Mononuclear cell (primary cell): ENCODE measurements around the gene BTNL9. TPM values are rescaled to one million over a fixed set of nuclear protein-coding genes. Genes with fewer than 3 reads are reported as not detected.
"Not testable (repeated sequence)": the region's sequence is repeated elsewhere in the genome, so short reads cannot be mapped to it uniquely, and the experiment has no call there.

ENCODE experiments used
- H3K27me3 ChIP-seq: 2 replicates; pipeline ENCODE4 v1.6.0; 2011; ENCODE audit warnings: low read length, control low read depth; ENCODE audit not compliant: insufficient read depth
- H3K4me1 ChIP-seq: 2 replicates; pipeline ENCODE4 v1.5.1; 2011; ENCODE audit warnings: mild to moderate bottlenecking, low read length, control low read depth; ENCODE audit not compliant: insufficient read depth
- H3K4me3 ChIP-seq: 2 replicates; pipeline ENCODE4 v1.5.1; 2011; ENCODE audit warnings: mild to moderate bottlenecking, low read length, moderate library complexity
- H3K9me3 ChIP-seq: 2 replicates; pipeline ENCODE4 v1.5.1; 2011; ENCODE audit warnings: low read depth, mild to moderate bottlenecking, control low read depth, low read length
- total RNA-seq: library from RNA; depleted of rRNA; stranded (reverse); fragments of >200 nt; gene quantifications from one replicate; pipeline ENCODE4 v1.2.3, GENCODE V29; 2012

Gene BTNL9
- total RNA-seq, 1 donor = 0.21 TPM

GRCh38 chr5:181036816-181037364 is 3.2 kb upstream of the BTNL9 start:
- Histone ChIP-seq H3K27me3 (peaks cover 4% of the 10 kb centered on the region), H3K4me1 (no peaks in the 10 kb centered on the region), H3K4me3 (no peak overlapping the region)

GRCh38 chr5:181037365-181037861 is 2.7 kb upstream of the BTNL9 start:
- no peak overlapping the region for H3K4me3 ChIP-seq

More at GRCh38 chr5:181036816-181037364, 3.2 kb upstream of the BTNL9 start:
- no peaks in the 10 kb centered on the region for H3K9me3 ChIP-seq

GRCh38 chr5:181039471-181039870 is 595 bp upstream of the BTNL9 start:
- peaks cover 4% of the 10 kb centered on the region for H3K27me3 ChIP-seq

More at GRCh38 chr5:181037365-181037861, 2.7 kb upstream of the BTNL9 start:
- H3K9me3 ChIP-seq = no peaks in the 10 kb centered on the region
- H3K4me1 ChIP-seq = no peaks in the 10 kb centered on the region
- H3K27me3 ChIP-seq = peaks cover 4% of the 10 kb centered on the region

DNA sequence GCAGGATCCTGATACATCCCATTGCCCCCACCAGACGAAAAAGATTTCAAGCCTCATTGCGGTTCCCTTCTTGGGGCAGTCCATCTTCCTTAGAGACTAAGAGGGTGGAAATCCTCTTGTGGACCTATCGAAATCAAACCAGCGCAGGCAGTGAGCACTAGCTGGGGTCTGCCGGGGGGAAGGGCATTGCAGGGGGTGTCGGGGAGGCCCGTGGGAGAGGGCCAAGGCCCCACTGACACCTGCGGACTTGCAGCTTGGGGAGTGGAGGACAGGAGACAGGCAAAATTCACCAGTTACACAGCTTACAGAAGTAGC is 522 bp downstream of the BTNL9 start:
- Histone ChIP-seq H3K27me3 (peaks cover 4% of the 10 kb centered on the region), H3K4me1 (no peaks in the 10 kb centered on the region), H3K9me3 (no peaks in the 10 kb centered on the region), H3K4me3 (no peak overlapping the region)

More at GRCh38 chr5:181039471-181039870, 595 bp upstream of the BTNL9 start:
- no peak overlapping the region for H3K4me3 ChIP-seq
- no peaks in the 10 kb centered on the region for H3K4me1 ChIP-seq
- H3K9me3 ChIP-seq = no peaks in the 10 kb centered on the region

GRCh38 chr5:181041043-181041442 is 977 bp downstream of the BTNL9 start:
- peaks cover 4% of the 10 kb centered on the region for H3K27me3 ChIP-seq
- H3K9me3 ChIP-seq = no peaks in the 10 kb centered on the region
- no peak overlapping the region for H3K4me3 ChIP-seq
- H3K4me1 ChIP-seq = no peaks in the 10 kb centered on the region

DNA sequence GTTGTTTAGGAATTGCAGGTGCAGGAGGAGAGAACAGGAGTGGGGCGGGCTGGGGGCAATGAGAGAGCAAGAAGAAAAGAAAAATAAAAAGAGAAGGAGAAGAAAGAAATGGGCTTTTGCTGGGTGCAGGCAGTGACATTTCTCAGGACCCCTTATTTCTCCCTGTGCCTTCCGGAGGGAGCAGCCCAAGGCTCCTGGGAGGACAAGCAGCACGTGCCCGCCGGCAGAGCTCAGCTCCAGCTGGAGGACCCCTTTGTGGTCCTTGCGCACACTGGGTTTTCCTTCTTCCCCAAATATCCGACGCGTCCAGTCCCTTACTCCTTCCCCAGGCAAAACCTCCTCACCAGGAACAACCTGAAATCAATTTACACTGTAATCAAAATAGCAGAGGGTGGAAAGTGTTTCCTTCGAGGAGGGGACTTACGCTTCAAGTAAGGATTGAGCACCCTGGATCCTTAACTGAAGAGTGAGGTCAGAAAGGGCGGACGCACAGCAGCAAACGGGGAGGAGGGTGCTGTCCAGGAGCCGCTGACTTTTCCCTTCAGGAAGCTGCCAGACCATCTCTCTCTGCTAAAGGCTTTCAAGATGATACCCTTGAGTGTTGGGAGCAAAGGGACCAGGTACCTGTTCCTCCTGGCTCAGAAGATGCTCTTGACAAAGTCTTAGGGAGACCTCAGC is 2.1 kb downstream of the BTNL9 start:
- Histone ChIP-seq H3K27me3 (peaks cover 12% of the 10 kb centered on the region), H3K4me1 (no peaks in the 10 kb centered on the region), H3K9me3 (no peaks in the 10 kb centered on the region), H3K4me3 (no peak overlapping the region)

- Histone ChIP-seq H3K27me3 (peaks cover 16% of the 10 kb centered on the region), H3K4me1 (no peaks in the 10 kb centered on the region), H3K9me3 (no peaks in the 10 kb centered on the region), H3K4me3 (no peak overlapping the region)
Measured at GRCh38 chr5:181042722-181043121, 2.7 kb downstream of the BTNL9 start.

DNA sequence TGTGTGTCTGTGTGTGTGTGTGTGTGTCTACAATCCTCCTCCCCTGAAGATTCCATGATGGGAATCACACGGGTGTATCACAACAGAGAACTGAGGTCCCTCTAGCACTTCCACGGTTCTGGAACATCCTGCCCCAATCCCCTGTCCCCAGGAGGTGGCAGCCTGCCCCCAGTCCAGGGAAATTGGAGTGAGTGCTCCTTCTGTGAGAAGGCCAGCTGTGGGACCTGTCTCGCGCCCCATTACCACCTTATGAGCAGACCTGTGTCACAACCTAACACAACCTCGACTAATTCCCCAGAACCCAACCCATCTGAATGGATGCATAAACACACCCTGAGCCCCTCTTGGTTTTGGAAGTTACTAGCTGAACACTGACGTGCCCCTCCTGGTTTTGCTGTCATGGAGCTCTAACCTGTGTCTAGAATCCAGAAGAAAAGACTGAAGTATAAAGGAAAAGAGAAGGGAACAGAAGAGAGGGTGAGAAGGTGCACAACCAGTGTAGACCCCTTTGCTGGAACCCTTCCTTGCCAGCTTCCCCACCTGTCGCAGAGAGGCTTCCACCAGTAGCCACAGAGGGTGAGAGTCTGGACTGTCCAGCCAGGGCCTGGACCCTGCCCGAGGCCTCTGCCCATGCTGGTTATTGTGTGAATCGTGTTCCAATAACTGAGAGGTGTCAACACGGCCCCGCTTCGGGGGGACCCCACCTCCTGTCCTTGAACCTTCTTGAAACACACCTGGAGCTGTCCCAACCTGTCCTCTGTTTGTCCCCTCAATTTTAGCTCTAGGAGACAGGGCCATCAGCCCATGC is 3.4 kb downstream of the BTNL9 start:
- no peak overlapping the region for H3K4me3 ChIP-seq
- H3K9me3 ChIP-seq = no peaks in the 10 kb centered on the region
- H3K27me3 ChIP-seq = peaks cover 24% of the 10 kb centered on the region
- no peaks in the 10 kb centered on the region for H3K4me1 ChIP-seq

- H3K9me3 ChIP-seq = no peaks in the 10 kb centered on the region
- H3K27me3 ChIP-seq = peaks cover 27% of the 10 kb centered on the region
- no peaks in the 10 kb centered on the region for H3K4me1 ChIP-seq
- H3K4me3 ChIP-seq = no peak overlapping the region
Measured at GRCh38 chr5:181044093-181044599, 4.1 kb downstream of the BTNL9 start.

DNA sequence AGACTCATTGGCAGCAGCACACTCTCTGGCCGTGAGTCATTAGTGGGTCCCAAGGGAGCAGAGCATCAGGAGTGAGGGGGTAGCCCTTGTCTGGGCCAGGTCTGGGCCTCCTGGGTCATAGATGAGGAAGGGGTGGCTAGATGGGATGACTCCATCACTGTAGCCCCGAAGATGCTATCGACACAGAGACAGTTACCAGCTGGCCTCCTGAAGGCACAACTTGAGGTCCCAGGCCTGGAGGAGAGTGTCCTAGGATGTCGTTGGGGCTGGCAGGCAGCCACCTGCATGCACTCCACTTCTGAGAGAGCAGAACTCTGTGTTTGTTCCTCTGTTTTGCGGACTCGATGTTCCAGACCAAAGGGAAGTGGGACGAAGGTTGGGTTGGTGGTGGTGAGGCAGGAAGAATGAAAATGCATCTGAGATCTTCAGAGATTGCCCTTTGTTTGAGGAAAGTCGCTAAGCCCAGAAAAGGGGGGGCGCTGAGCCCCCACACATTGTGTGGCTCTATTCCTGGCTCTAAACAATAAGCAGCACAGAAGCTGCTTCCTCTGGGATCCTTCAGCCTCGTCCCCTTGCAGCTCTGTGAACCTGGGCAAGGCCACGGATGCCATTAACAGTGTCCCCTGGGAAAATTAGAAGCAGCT is 4.7 kb downstream of the BTNL9 start:
- H3K27me3 ChIP-seq = peaks cover 33% of the 10 kb centered on the region
- no peaks in the 10 kb centered on the region for H3K4me1 ChIP-seq
- H3K9me3 ChIP-seq = no peaks in the 10 kb centered on the region
- no peak overlapping the region for H3K4me3 ChIP-seq

GRCh38 chr5:181045316-181045715 is 5.2 kb downstream of the BTNL9 start:
- Histone ChIP-seq H3K27me3 (peaks cover 39% of the 10 kb centered on the region), H3K9me3 (no peaks in the 10 kb centered on the region), H3K4me3 (no peak overlapping the region)

DNA sequence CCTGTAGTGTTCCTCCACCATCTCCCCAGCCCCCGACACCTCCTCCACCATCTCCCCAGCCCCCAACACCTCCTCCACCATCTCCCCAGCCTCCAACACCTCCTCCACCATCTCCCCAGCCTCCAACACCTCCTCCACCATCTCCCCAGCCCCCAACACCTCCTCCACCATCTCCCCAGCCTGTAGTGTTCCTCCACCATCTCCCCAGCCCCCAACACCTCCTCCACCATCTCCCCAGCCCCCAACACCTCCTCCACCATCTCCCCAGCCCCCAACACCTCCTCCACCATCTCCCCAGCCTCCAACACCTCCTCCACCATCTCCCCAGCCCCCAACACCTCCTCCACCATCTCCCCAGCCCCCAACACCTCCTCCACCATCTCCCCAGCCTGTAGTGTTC is 5.8 kb downstream of the BTNL9 start:
- H3K4me3 ChIP-seq, H3K9me3 ChIP-seq, H3K4me1 ChIP-seq: not testable (repeated sequence)
- peaks cover 40% of the 10 kb centered on the region for H3K27me3 ChIP-seq

More at GRCh38 chr5:181045316-181045715, 5.2 kb downstream of the BTNL9 start:
- H3K4me1 ChIP-seq = no peaks in the 10 kb centered on the region

GRCh38 chr5:181047288-181047687 is 7.2 kb downstream of the BTNL9 start:
- H3K4me1 ChIP-seq = peaks cover 5% of the 10 kb centered on the region
- H3K9me3 ChIP-seq = no peaks in the 10 kb centered on the region
- peaks cover 52% of the 10 kb centered on the region for H3K27me3 ChIP-seq
- H3K4me3 ChIP-seq = no peak overlapping the region

DNA sequence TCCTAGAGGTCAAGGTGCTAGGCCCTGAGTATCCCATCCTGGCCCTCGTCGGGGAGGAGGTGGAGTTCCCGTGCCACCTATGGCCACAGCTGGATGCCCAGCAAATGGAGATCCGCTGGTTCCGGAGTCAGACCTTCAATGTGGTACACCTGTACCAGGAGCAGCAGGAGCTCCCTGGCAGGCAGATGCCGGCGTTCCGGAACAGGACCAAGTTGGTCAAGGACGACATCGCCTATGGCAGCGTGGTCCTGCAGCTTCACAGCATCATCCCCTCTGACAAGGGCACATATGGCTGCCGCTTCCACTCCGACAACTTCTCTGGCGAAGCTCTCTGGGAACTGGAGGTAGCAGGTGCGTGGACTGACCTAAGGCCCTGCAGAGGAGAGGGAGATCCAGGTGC is 7.9 kb downstream of the BTNL9 start:
- Histone ChIP-seq H3K4me3 (no peak overlapping the region), H3K27me3 (peaks cover 56% of the 10 kb centered on the region), H3K4me1 (peaks cover 9% of the 10 kb centered on the region), H3K9me3 (no peaks in the 10 kb centered on the region)

DNA sequence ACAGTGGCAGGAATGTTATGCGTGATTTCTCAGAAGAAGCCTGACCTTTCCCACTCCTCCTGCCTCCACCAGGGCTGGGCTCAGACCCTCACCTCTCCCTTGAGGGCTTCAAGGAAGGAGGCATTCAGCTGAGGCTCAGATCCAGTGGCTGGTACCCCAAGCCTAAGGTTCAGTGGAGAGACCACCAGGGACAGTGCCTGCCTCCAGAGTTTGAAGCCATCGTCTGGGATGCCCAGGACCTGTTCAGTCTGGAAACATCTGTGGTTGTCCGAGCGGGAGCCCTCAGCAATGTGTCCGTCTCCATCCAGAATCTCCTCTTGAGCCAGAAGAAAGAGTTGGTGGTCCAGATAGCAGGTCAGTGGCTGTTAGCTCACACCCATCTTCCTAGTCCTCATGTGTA is 9.9 kb downstream of the BTNL9 start:
- H3K27me3 ChIP-seq = peaks cover 74% of the 10 kb centered on the region
- no peak overlapping the region for H3K4me3 ChIP-seq
- H3K9me3 ChIP-seq = no peaks in the 10 kb centered on the region
- H3K4me1 ChIP-seq = peaks cover 16% of the 10 kb centered on the region
